ENCODE measurements around the gene ZDHHC4. TPM values are rescaled to one million over a fixed set of nuclear protein-coding genes. Genes with fewer than 3 reads are reported as not detected.

Gene ZDHHC4
- total RNA-seq, 2 experiments from 2014 or later, result 29.9 to 35.3 TPM

DNA sequence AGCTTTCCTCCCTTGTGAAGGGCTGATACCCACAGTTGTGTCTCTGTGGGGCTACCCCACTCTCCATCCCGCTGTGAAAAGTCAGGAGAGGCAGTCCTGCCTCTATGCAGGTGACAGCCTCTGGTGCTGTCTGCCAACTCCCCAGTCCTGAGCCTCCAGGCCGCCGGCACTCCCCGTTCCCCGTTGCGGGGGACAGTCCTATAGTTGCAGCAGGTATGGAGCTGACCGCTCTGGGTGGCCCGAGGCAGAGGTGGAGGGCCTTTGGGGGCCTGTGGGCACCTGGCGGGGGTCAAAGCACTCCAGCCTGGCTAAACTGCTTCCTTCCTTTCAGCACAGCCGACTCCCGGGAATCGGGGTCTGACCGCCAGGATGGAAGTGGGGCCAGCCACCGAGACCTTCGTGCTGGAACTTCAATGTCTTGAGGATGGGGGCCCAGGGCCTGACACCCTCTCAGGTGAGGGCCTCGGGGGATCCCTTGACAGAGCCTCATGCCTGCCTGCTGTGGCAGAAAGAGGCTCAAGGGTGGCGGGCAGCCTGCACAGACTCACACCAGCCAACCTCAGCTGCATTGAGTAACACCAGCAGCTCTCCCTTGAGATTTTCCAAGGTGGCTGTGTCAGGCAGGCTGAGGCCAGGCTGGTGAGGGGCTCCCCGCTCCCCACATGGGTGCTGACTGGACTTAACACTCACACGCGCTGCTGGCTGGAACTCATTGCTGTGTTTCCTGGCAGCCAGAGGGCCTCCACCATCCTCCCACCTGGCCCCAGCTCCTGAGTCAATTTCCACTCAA is 39.8 kb downstream of the ZDHHC4 start:
- Mint-ChIP-seq H3K4me3 (no peak overlapping the region), H3K27me3 (peaks cover 27% of the 10 kb centered on the region), H3K36me3 (ENCODE audit: low read depth) (peaks cover 3% of the 10 kb centered on the region), H3K4me1 (peaks cover 33% of the 10 kb centered on the region), H3K27ac (no peak overlapping the region), H3K9me3 (no peaks in the 10 kb centered on the region)
- ChIA-PET POLR2A (no interaction called here), CTCF (interaction anchor here (0.6 to 1.0 kb wide), 2 partner anchors 10 to 72 kb away, joined by 3 read pairs; no protein-coding TSS in a partner anchor)
- DNase-seq, result no peak

GRCh38 chr7:6618621-6619020 is 41.4 kb downstream of the ZDHHC4 start:
- Mint-ChIP-seq H3K4me3 (no peak overlapping the region), H3K4me1 (peaks cover 40% of the 10 kb centered on the region), H3K9me3 (no peaks in the 10 kb centered on the region), H3K27ac (no peak overlapping the region), H3K36me3 (ENCODE audit: low read depth) (peaks cover 5% of the 10 kb centered on the region), H3K27me3 (peaks cover 21% of the 10 kb centered on the region)
- DNase-seq, result no peak
- POLR2A ChIA-PET, result no interaction called here
- CTCF ChIA-PET, result interaction anchor here (0.6 to 1.2 kb wide), 3 partner anchors 12 to 29 kb away, joined by 3 read pairs; partner anchors contain the start of gene INTS15

DNA sequence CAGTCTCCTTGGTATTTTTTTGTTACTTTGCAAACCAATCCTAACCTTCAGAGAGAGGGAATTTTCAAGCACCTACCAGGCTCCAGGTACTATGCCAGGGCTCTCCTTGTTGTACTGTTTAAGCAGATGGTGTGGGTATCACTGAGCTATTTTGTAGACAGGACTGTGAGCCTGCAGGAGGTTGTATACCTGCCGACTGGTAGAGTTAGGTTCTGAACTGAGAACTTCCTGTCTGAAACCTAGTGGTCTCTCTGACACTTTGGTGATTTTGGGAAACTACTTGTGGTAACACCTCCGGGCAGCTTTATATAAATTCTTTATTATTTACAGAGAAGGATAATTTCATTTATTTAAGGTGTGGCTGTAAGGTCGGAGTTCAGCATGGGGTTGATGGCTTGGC is 42.7 kb downstream of the ZDHHC4 start:
- CTCF ChIA-PET, result interaction anchor here (0.8 to 2.7 kb wide), 4 partner anchors 8 to 104 kb away, joined by 3 to 9 read pairs (median 3); partner anchors contain the start of gene INTS15
- no peaks in the 10 kb centered on the region for H3K9me3 Mint-ChIP-seq
- H3K4me3 Mint-ChIP-seq, result no peak overlapping the region

DNA sequence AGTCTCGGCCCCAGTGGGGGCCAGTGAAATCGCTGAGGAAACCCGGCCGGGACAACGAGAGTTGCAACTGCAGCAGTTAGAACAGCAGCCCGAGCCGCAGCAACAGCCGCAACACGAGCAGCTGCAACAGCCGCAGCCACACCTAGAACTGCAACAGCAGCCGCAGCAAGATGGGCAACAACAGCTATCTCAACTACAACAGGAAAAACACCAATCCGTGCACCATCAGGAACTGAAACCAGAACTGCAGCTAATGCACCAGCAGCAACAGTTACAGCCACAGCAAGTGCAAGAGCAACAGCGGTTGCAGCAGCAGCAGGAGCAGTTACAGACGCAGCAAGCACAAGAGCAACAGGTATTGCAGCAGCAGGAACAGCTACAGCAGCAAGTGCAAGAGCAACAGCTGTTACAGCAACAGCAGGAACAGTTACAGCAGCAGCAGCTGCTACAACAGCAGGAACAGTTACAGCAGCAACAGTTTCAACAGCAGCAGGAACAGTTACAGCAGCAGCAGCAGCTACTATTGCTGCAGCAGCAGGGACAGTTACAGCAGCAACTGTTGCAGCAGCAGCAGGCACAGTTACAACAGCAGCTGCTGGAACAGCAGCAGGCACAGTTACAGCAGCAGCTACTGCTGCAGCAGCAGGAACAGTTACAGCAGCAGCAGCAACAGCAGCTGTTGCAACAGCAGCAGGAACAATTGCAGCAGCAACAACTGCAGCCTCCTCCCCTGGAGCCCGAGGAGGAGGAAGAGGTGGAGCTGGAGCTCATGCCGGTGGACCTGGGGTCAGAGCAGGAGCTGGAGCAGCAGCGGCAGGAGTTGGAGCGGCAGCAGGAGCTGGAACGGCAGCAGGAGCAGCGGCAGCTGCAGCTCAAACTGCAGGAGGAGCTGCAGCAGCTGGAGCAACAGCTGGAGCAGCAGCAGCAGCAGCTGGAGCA is 44.2 kb downstream of the ZDHHC4 start:
- Mint-ChIP-seq H3K4me3 (no peak overlapping the region), H3K36me3 (ENCODE audit: low read depth) (peaks cover 5% of the 10 kb centered on the region), H3K4me1 (peaks cover 46% of the 10 kb centered on the region), H3K27me3 (peaks cover 11% of the 10 kb centered on the region), H3K27ac (peak overlapping the region; percentile 48), H3K9me3 (no peaks in the 10 kb centered on the region)
- ChIA-PET POLR2A (no interaction called here), CTCF (interaction anchor here (0.5 to 2.7 kb wide), 5 partner anchors 10 to 110 kb away, joined by 3 to 9 read pairs (median 3); no protein-coding TSS in a partner anchor)
- no peak for DNase-seq

More for the DNA sequence above, 42.7 kb downstream of the ZDHHC4 start:
- Mint-ChIP-seq H3K27ac (peak overlapping the region; percentile 13), H3K4me1 (peaks cover 46% of the 10 kb centered on the region), H3K27me3 (peaks cover 13% of the 10 kb centered on the region), H3K36me3 (ENCODE audit: low read depth) (peaks cover 5% of the 10 kb centered on the region)
- POLR2A ChIA-PET, result no interaction called here
- no peak for DNase-seq

DNA sequence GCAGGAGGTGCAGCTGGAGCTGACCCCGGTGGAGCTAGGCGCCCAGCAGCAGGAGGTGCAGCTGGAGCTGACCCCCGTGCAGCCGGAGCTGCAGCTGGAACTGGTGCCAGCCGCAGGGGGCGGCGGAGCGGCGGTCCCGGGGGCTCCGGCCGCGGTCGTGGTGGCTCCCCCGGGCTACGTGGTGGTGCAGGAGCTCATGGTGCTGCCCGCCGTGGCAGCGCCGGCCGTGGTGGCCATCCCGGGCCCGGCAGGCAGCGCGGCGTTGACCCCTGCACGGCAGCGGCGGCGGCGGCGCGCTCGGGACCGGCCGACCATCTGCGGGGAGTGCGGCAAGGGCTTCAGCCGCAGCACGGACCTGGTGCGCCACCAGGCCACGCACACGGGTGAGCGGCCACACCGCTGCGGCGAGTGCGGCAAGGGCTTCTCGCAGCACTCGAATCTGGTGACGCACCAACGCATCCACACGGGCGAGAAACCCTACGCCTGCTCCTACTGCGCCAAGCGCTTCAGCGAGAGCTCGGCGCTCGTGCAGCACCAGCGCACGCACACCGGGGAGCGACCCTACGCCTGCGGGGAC is 45.0 kb downstream of the ZDHHC4 start:
- Mint-ChIP-seq H3K4me1 (peaks cover 45% of the 10 kb centered on the region), H3K4me3 (no peak overlapping the region), H3K27me3 (peaks cover 9% of the 10 kb centered on the region), H3K9me3 (no peaks in the 10 kb centered on the region), H3K27ac (no peak overlapping the region), H3K36me3 (ENCODE audit: low read depth) (peaks cover 5% of the 10 kb centered on the region)
- CTCF ChIA-PET, result interaction anchor here (0.5 to 2.7 kb wide), 5 partner anchors 10 to 111 kb away, joined by 3 to 9 read pairs (median 3); partner anchors contain the start of gene INTS15
- POLR2A ChIA-PET, result no interaction called here
- DNase-seq, result no peak

DNA sequence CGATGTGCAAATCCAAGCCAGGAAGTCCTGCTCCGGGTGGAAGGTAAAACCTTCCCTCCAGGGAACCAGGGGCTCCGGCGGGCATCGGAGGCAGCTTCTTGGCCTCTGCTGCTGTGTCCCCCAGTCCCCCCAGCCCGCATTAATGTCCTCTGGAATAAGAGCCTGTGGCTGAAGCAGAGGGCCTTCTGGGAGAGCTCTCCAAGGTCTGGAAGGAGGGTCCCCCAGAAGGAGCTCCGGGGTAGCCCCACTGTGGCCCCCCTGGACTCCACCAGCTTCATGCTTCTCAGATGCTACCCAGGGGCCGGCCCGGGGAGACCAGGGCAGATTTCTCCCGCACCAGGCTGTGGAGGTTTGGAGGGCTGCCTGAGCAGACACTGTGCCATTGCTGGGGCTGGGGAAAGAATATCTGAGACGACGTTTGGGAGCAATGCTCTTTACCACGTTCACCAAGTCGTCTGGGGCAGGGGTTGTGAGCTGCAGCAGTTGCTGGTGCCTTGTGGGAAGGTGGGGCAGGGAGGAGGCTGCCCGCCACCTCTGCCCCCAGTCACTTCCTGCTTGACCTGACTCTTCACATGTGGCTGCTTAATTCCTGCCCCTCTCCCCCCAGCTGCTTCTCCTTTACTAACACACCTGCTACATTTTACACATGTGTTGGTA is 46.5 kb downstream of the ZDHHC4 start:
- Mint-ChIP-seq H3K27me3 (no peaks in the 10 kb centered on the region), H3K36me3 (ENCODE audit: low read depth) (peaks cover 5% of the 10 kb centered on the region), H3K4me1 (peaks cover 40% of the 10 kb centered on the region), H3K4me3 (peak overlapping the region; percentile 33), H3K9me3 (no peaks in the 10 kb centered on the region), H3K27ac (peak overlapping the region; percentile 92)
- DNase-seq, result peak; percentile 35
- ChIA-PET CTCF (interaction anchor here (0.6 to 1.7 kb wide), 2 partner anchors 34 to 357 kb away, joined by 3 read pairs; partner anchors contain the start of gene INTS15), POLR2A (no interaction called here)

GRCh38 chr7:6624246-6624611 is 47.0 kb downstream of the ZDHHC4 start:
- no peaks in the 10 kb centered on the region for H3K9me3 Mint-ChIP-seq
- no peaks in the 10 kb centered on the region for H3K27me3 Mint-ChIP-seq
- peak overlapping the region; percentile 92 for H3K27ac Mint-ChIP-seq
- H3K4me3 Mint-ChIP-seq, result peak overlapping the region; percentile 33
- ChIA-PET POLR2A (no interaction called here), CTCF (interaction anchor here (0.6 to 1.7 kb wide), 2 partner anchors 34 to 356 kb away, joined by 3 read pairs; partner anchors contain the start of gene INTS15)
- H3K4me1 Mint-ChIP-seq, result peaks cover 39% of the 10 kb centered on the region
- no peak for DNase-seq
- peaks cover 5% of the 10 kb centered on the region for H3K36me3 Mint-ChIP-seq (ENCODE audit: low read depth)

DNA sequence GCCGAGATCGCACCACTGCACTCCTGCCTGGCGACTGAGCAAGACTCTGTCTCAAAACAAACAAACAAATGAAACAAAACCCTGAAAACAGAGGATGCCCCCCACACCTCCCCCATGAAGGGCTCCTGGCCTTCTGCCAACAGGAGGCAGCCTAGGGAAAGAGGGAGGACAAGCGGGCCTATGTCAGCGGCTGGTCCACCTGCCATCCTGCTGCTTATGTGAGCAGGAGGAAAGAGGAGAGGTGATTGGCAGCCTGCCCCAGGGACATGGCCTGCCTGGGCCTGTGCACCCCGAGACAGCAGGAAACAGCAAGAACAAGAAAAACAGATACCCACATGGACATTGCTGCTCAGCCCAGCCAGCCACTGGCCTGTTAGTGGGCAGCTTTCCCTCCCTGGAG is 50.8 kb downstream of the ZDHHC4 start:
- ChIA-PET POLR2A (no interaction called here), CTCF (no interaction called here)
- no peak overlapping the region for H3K27ac Mint-ChIP-seq
- H3K4me1 Mint-ChIP-seq, result peaks cover 15% of the 10 kb centered on the region
- H3K9me3 Mint-ChIP-seq, result no peaks in the 10 kb centered on the region
- H3K36me3 Mint-ChIP-seq (ENCODE audit: low read depth), result peaks cover 2% of the 10 kb centered on the region
- H3K4me3 Mint-ChIP-seq, result no peak overlapping the region
- H3K27me3 Mint-ChIP-seq, result no peaks in the 10 kb centered on the region
- no peak for DNase-seq

GRCh38 chr7:6630007-6630849 is 53.0 kb downstream of the ZDHHC4 start:
- no peaks in the 10 kb centered on the region for H3K36me3 Mint-ChIP-seq (ENCODE audit: low read depth)
- H3K4me1 Mint-ChIP-seq, result peaks cover 2% of the 10 kb centered on the region
- H3K27me3 Mint-ChIP-seq, result no peaks in the 10 kb centered on the region
- H3K4me3 Mint-ChIP-seq, result no peak overlapping the region
- ChIA-PET CTCF (interaction anchor here (1.4 kb wide), 1 partner anchor 11 kb away, joined by 3 read pairs; no protein-coding TSS in a partner anchor), POLR2A (no interaction called here)
- H3K27ac Mint-ChIP-seq, result no peak overlapping the region
- no peak for DNase-seq
- H3K9me3 Mint-ChIP-seq, result no peaks in the 10 kb centered on the region

- ChIA-PET POLR2A (no interaction called here), CTCF (interaction anchor here (0.6 kb wide), 1 partner anchor 17 kb away, joined by 3 read pairs; no protein-coding TSS in a partner anchor)
- H3K4me3 Mint-ChIP-seq, result no peak overlapping the region
- peaks cover 9% of the 10 kb centered on the region for H3K4me1 Mint-ChIP-seq
- no peaks in the 10 kb centered on the region for H3K27me3 Mint-ChIP-seq
- no peaks in the 10 kb centered on the region for H3K36me3 Mint-ChIP-seq (ENCODE audit: low read depth)
- no peak for DNase-seq
- no peak overlapping the region for H3K27ac Mint-ChIP-seq
- no peaks in the 10 kb centered on the region for H3K9me3 Mint-ChIP-seq
These were observed 54.4 kb downstream of the ZDHHC4 start for GRCh38 chr7:6631605-6632004.

DNA sequence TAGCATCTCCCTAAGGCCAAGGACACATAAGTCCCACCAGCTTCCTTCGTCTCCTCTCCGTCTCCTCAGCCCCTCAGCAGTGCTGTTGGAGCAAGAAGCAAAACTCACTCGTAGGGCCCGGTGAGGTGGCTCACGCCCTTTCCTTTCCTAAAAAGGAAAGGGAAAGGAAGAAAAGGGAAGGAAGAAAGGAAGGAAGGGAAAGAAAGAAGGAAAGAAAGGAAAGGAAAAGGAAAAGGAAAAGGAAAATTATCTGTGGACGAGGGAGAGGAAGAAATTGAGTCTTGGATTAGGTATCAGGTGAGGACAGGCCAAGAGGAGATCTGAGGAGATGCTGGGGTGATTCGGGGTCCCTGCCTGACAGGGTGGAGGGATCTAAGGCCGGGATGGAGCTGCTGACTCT is 56.8 kb downstream of the ZDHHC4 start:
- no peak for DNase-seq
- peaks cover 6% of the 10 kb centered on the region for H3K36me3 Mint-ChIP-seq (ENCODE audit: low read depth)
- CTCF ChIA-PET, result no interaction called here
- peaks cover 22% of the 10 kb centered on the region for H3K4me1 Mint-ChIP-seq
- no peaks in the 10 kb centered on the region for H3K27me3 Mint-ChIP-seq
- H3K9me3 Mint-ChIP-seq, result no peaks in the 10 kb centered on the region
- no peak overlapping the region for H3K27ac Mint-ChIP-seq
- POLR2A ChIA-PET, result no interaction called here
- H3K4me3 Mint-ChIP-seq, result peak overlapping the region; percentile 20
